HG03354 (cell line): Measurements from ENCODE around the gene GADD45G.

Source experiments
- ATAC-seq: cut with Tn5 transposase; IDR thresholded peaks from one replicate; pipeline ENCODE4 v1.9.1; 2021; ENCODE audit warnings: mild to moderate bottlenecking; ENCODE audit not compliant: unreplicated experiment, poor library complexity, severe bottlenecking

Gene GADD45G

GRCh38 chr9:89592213-89592815 lies 12.5 kb upstream of the GADD45G start:
- no peak for ATAC-seq

GRCh38 chr9:89592963-89593726 lies 11.7 kb upstream of the GADD45G start:
- no peak for ATAC-seq

- no peak for ATAC-seq
These were observed 10.9 kb upstream of the GADD45G start for GRCh38 chr9:89593727-89594427.

- no peak for ATAC-seq
These were observed 9.8 kb upstream of the GADD45G start for GRCh38 chr9:89594811-89595550.

- ATAC-seq = no peak
These were observed 9.2 kb upstream of the GADD45G start for GRCh38 chr9:89595646-89596045.

- ATAC-seq = no peak
These were observed 7.8 kb upstream of the GADD45G start for GRCh38 chr9:89596937-89597555.

- ATAC-seq = peak; percentile 55
These were observed 7.0 kb upstream of the GADD45G start for GRCh38 chr9:89597711-89598362.

GRCh38 chr9:89598363-89598713 lies 6.5 kb upstream of the GADD45G start:
- no peak for ATAC-seq

GRCh38 chr9:89598926-89599325 lies 5.9 kb upstream of the GADD45G start:
- no peak for ATAC-seq

- no peak for ATAC-seq
These were observed 4.0 kb upstream of the GADD45G start for GRCh38 chr9:89600831-89601230.

- ATAC-seq = no peak
These were observed 3.5 kb upstream of the GADD45G start for GRCh38 chr9:89601306-89601705.

GRCh38 chr9:89601856-89602562 lies 2.8 kb upstream of the GADD45G start:
- ATAC-seq = no peak

- no peak for ATAC-seq
These were observed 1.6 kb upstream of the GADD45G start for GRCh38 chr9:89602978-89603766.

GRCh38 chr9:89603767-89604665 lies 796 bp upstream of the GADD45G start:
- ATAC-seq = no peak

GRCh38 chr9:89605465-89606048 lies 745 bp downstream of the GADD45G start:
- peak; percentile 26 for ATAC-seq

GRCh38 chr9:89606049-89606623 lies 1.3 kb downstream of the GADD45G start:
- peak; percentile 12 for ATAC-seq
